Measurements from ENCODE around the gene CERS6. TPM values are rescaled to one million over a fixed set of nuclear protein-coding genes. Genes with fewer than 3 reads are reported as not detected.

CERS6 gene
- 14.3 to 16.3 TPM (median 15.1 TPM) in 5 replicates for total RNA-seq (2022; extraction: Qiagen RNA extraction; ENCODE audit: low read depth)

GRCh38 chr2:168455645-168456520, at the start of gene CERS6:
Gene CERS6, plus strand, starts transcription at chr2:168456272. Its CDS starts 177 bp downstream, at chr2:168456449.

GRCh38 chr2:168801961-168802858, 346.1 kb downstream of the CERS6 start, which contains the start of gene NOSTRIN:
Gene NOSTRIN, plus strand, starts transcription at chr2:168802637. Its CDS starts 10 bp downstream, at chr2:168802647.

Other genes starting within 250 kb of the CERS6 start
- 14.6 to 19.5 TPM (median 16.4 TPM) in 5 replicates for gene STK39, start 208.7 kb upstream of the CERS6 start, total RNA-seq (2022; extraction: Qiagen RNA extraction; ENCODE audit: low read depth)